RWPE1 (cell line): ENCODE results near the gene ADCY7.

Experiments
- CTCF ChIA-PET: fragments of 350-600 bp; sonication (Branson Sonifier 250); formaldehyde crosslinking; extraction: SDS; loops from one replicate; lab custom pipeline; 2021; lab: Yijun Ruan, JAX
- POLR2A ChIA-PET: fragments of 400-600 bp; formaldehyde crosslinking; extraction: SDS; loops from one replicate; lab custom pipeline; 2020; ENCODE audit warnings: antibody characterized with exemption; ENCODE audit not compliant: low non-redundant PET; lab: Yijun Ruan, JAX
- DNase-seq: peaks from one replicate; pipeline ENCODE4 v3.0.0; 2012; ENCODE audit warnings: low spot score
- H3K27ac ChIP-seq: fragments of 450-650 bp; 2 replicates; pipeline ENCODE4 v1.5.1; 2017
- CTCF ChIP-seq: fragments of 450-650 bp; conservative IDR thresholded peaks from 2 replicates; pipeline ENCODE4 v1.5.1; 2017; ENCODE audit warnings: low read depth, mild to moderate bottlenecking

ADCY7 gene

GRCh38 chr16:50309156-50309526, 42.8 kb downstream of the ADCY7 start:
- peak overlapping the region; percentile 27; the same call in 1 of the 2 replicates for H3K27ac ChIP-seq
- TF ChIP-seq CTCF = no peak
- CTCF ChIA-PET = interaction anchor here (1.1 to 1.4 kb wide), 2 partner anchors 284 to 356 kb away, joined by 3 to 5 read pairs; partner anchors contain the start of gene CNEP1R1
- DNase-seq = no peak
- POLR2A ChIA-PET = no interaction called here

- DNase-seq = no peak
- peak overlapping the region; percentile 27 for H3K27ac ChIP-seq
- CTCF ChIA-PET = interaction anchor here (0.6 to 1.4 kb wide), 3 partner anchors 14 to 355 kb away, joined by 3 to 5 read pairs (median 3); partner anchors contain the start of gene CNEP1R1
- no peak for TF ChIP-seq CTCF
- POLR2A ChIA-PET = no interaction called here
These were observed 43.4 kb downstream of the ADCY7 start for GRCh38 chr16:50309527-50310307.

DNA sequence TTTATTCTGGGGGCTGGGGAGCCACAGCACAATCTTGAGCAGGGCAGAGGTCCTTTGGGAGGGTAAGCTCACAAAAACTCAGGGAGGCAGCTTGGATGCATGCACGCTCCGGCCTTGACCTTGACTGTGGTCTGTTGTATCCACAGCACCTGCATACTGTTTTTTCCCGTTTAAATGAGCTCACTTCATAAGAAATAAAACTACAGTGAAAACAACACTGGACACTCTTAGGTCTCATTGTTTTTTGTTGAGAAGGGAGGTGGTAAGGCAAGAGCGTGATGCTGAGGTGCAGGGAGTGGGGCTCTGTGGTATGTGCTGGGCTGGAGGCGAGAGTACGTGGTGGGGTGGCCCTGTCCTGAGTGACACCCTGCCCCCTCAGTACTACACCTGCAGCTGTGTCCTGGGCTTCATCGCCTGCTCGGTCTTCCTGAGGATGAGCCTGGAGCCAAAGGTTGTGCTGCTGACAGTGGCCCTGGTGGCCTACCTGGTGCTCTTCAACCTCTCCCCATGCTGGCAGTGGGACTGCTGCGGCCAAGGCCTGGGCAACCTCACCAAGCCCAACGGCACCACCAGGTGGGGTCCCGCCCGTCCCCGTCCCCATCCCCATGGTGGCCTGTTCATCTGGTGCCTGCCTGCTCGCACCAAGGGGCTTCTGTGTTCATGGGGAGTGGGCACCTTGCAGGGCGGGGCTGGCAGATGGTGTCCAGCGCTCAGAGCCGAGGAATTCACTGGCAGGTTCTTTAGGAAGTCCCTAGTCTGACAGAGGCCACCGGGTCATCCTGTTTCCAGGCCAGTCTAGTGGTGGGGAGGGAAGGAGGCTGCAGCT, 44.2 kb downstream of the ADCY7 start:
- H3K27ac ChIP-seq = peak overlapping the region; percentile 27
- POLR2A ChIA-PET = no interaction called here
- CTCF ChIA-PET = interaction anchor here (0.6 to 1.4 kb wide), 3 partner anchors 13 to 355 kb away, joined by 3 to 5 read pairs (median 3); partner anchors contain the start of gene CNEP1R1
- no peak for TF ChIP-seq CTCF
- DNase-seq = no peak

DNA sequence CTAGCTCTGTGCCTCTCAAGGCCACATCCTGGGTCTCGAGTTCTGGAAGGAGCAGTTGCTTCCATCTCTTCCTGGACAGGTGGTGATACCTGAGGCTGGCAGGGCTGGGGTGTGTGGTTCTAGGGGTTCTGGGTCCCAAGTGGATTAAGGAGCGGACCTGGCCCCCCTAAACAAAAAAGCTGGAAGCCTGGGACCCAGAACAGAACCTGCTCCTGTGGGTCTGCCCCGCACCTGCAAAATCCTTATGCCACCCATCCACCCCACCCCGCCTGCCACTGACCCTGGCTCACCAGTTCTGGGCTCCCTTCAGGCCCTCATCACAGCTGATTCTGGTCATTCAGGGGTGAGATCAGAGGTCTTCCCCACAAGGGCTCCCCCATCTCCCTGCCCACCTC, 44.8 kb downstream of the ADCY7 start:
- ChIA-PET CTCF (no interaction called here), POLR2A (no interaction called here)
- no peak overlapping the region; the same call in 1 of the 2 replicates for H3K27ac ChIP-seq
- no peak for TF ChIP-seq CTCF
- no peak for DNase-seq

GRCh38 chr16:50311891-50312501, 45.6 kb downstream of the ADCY7 start:
- POLR2A ChIA-PET = no interaction called here
- CTCF ChIA-PET = no interaction called here

More at GRCh38 chr16:50311891-50312501, 45.6 kb downstream of the ADCY7 start:
- 0 out of 2 replicates have a peak overlapping the region, but pooled peaks have one; percentile 3 for H3K27ac ChIP-seq
- no peak for DNase-seq
- TF ChIP-seq CTCF = no peak
